ENCODE measurements around the gene MYOCD. TPM values are rescaled to one million over a fixed set of nuclear protein-coding genes. Genes with fewer than 3 reads are reported as not detected.

The MYOCD gene
- total and polyA plus RNA-seq, 4 donors = 0.05 to 0.59 (median 0.23) TPM

DNA sequence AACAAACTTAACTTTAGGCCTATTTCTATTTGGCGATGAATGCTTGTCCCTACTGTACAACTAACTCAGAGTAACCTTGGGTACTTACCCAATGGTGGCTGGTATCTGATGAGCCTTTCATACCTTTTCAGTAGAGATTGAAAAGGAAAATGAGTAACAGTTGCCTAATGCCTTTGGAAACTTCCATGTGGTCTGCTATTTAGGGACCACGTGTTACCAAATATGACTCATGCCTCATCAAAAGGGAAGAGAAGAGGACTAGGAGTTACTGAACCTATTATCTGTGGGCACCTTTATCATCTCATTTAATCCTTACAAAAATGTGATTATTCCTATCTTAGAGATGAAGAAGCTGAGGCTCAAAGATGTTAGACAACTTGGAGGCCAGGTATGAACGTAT, 8.1 kb downstream of the MYOCD start:
- TF ChIP-seq GABPA (IDR thresholded peaks at IDR 0.05 in 1 of 2, conservative IDR thresholded peaks at IDR 0.05 in 1 of 2) (no peak), EGR1 (IDR thresholded peaks at IDR 0.05; ENCODE audit: low read depth in 2 of 2) (no peak), REST (IDR thresholded peaks at IDR 0.05) (no peak), TAF1 (conservative IDR thresholded peaks at IDR 0.05) (no peak), FOXA1 (IDR thresholded peaks at IDR 0.05) (no peak), RXRA (IDR thresholded peaks at IDR 0.05) (no peak), HNF4G (IDR thresholded peaks at IDR 0.05) (no peak), JUND (IDR thresholded peaks at IDR 0.05) (no peak), FOXA2 (IDR thresholded peaks at IDR 0.05) (no peak), SP1 (IDR thresholded peaks at IDR 0.05) (no peak), NR2F2 (IDR thresholded peaks at IDR 0.05) (no peak)
- TF ChIP-seq, protein P1, sequence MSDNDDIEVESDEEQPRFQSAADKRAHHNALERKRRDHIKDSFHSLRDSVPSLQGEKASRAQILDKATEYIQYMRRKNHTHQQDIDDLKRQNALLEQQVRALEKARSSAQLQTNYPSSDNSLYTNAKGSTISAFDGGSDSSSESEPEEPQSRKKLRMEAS (IDR thresholded peaks at IDR 0.05) = no peak
- TF ChIP-seq, protein P2, sequence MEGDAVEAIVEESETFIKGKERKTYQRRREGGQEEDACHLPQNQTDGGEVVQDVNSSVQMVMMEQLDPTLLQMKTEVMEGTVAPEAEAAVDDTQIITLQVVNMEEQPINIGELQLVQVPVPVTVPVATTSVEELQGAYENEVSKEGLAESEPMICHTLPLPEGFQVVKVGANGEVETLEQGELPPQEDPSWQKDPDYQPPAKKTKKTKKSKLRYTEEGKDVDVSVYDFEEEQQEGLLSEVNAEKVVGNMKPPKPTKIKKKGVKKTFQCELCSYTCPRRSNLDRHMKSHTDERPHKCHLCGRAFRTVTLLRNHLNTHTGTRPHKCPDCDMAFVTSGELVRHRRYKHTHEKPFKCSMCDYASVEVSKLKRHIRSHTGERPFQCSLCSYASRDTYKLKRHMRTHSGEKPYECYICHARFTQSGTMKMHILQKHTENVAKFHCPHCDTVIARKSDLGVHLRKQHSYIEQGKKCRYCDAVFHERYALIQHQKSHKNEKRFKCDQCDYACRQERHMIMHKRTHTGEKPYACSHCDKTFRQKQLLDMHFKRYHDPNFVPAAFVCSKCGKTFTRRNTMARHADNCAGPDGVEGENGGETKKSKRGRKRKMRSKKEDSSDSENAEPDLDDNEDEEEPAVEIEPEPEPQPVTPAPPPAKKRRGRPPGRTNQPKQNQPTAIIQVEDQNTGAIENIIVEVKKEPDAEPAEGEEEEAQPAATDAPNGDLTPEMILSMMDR (IDR thresholded peaks at IDR 0.05; ENCODE audit: low read depth, low read length, missing input control) = no peak
- no peak for DNase-seq (ENCODE audit: low spot score)
- Histone ChIP-seq H3K4me1 (ENCODE audit: control insufficient read depth in 4 of 4, insufficient read depth in 4 of 4, low read length in 3 of 4) (no peaks in the 10 kb centered on the region), H3K9me3 (ENCODE audit: control insufficient read depth in 4 of 4, low read length in 3 of 4) (no peaks in the 10 kb centered on the region), H3K36me3 (ENCODE audit: control insufficient read depth in 4 of 4, insufficient read depth in 3 of 4, low read depth in 1 of 4, low read length in 3 of 4) (no peaks in the 10 kb centered on the region), H3K27me3 (ENCODE audit: control insufficient read depth in 4 of 4, insufficient read depth in 4 of 4, low read length in 3 of 4) (peaks cover 0 to 5% (median 2%) of the 10 kb centered on the region in 4 donors), H3K9ac (ENCODE audit: low read depth in 1 of 2, low read length in 2 of 2) (no peak overlapping the region), H3K27ac (ENCODE audit: low read depth in 1 of 2, low read length in 2 of 2) (no peak overlapping the region), H3K4me3 (ENCODE audit: low read depth in 1 of 3, low read length in 3 of 3) (no peak overlapping the region)
- WGBS = 82% methylated on average over 3 of the region's 3 CpGs

DNA sequence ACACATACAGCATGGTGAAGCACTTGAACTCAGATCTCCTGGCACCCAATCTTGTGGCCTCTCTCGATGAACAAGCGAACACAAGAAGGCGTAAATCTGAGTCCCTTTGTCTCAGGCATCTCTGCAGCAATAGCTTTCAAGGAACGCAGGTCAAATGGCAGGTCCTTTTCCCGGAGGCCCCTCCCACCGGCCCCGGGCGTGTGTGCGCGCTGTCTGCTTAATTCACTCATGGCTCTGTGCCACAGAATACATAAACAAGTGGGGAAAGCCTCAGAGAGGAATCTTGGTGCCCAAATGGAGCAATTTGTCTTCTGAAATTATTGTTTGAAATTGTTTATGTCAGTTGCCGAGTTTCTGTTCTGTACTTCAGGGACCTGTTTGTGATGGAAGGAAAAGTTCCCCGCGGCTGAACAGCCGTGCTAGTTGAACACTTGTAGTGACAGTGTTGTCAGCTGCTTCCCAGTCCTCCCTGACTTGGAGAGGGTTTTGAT, 14.8 kb downstream of the MYOCD start:
- H3K27me3 ChIP-seq (ENCODE audit: control insufficient read depth in 4 of 4, insufficient read depth in 4 of 4, low read length in 3 of 4) = no peaks in the 10 kb centered on the region
- whole genome bisulfite sequencing = 68% methylated on average over 14 of the region's 14 CpGs
- no peaks in the 10 kb centered on the region for H3K36me3 ChIP-seq (ENCODE audit: control insufficient read depth in 4 of 4, insufficient read depth in 3 of 4, low read depth in 1 of 4, low read length in 3 of 4)
- H3K27ac ChIP-seq (ENCODE audit: low read depth in 1 of 2, low read length in 2 of 2) = no peak overlapping the region
- no peaks in the 10 kb centered on the region for H3K4me1 ChIP-seq (ENCODE audit: control insufficient read depth in 4 of 4, insufficient read depth in 4 of 4, low read length in 3 of 4)
- H3K4me3 ChIP-seq (ENCODE audit: low read depth in 1 of 3, low read length in 3 of 3) = no peak overlapping the region
- H3K9ac ChIP-seq (ENCODE audit: low read depth in 1 of 2, low read length in 2 of 2) = no peak overlapping the region
- DNase-seq (ENCODE audit: low spot score) = no peak
- H3K9me3 ChIP-seq (ENCODE audit: control insufficient read depth in 4 of 4, low read length in 3 of 4) = no peaks in the 10 kb centered on the region
- TF ChIP-seq NR2F2 (IDR thresholded peaks at IDR 0.05) = no peak
- TF ChIP-seq FOXA2 (IDR thresholded peaks at IDR 0.05) = no peak
- TF ChIP-seq TAF1 (conservative IDR thresholded peaks at IDR 0.05) = no peak
- TF ChIP-seq, protein P1 (IDR thresholded peaks at IDR 0.05) = no peak
- TF ChIP-seq GABPA (IDR thresholded peaks at IDR 0.05 in 1 of 2, conservative IDR thresholded peaks at IDR 0.05 in 1 of 2) = no peak
- TF ChIP-seq YY1 (IDR thresholded peaks at IDR 0.05) = no peak
- no peak for TF ChIP-seq RAD21 (IDR thresholded peaks at IDR 0.05)
- no peak for TF ChIP-seq SP1 (IDR thresholded peaks at IDR 0.05)
- TF ChIP-seq RXRA (IDR thresholded peaks at IDR 0.05) = no peak
- TF ChIP-seq ATF3 (IDR thresholded peaks at IDR 0.05) = no peak
- TF ChIP-seq, protein P3, sequence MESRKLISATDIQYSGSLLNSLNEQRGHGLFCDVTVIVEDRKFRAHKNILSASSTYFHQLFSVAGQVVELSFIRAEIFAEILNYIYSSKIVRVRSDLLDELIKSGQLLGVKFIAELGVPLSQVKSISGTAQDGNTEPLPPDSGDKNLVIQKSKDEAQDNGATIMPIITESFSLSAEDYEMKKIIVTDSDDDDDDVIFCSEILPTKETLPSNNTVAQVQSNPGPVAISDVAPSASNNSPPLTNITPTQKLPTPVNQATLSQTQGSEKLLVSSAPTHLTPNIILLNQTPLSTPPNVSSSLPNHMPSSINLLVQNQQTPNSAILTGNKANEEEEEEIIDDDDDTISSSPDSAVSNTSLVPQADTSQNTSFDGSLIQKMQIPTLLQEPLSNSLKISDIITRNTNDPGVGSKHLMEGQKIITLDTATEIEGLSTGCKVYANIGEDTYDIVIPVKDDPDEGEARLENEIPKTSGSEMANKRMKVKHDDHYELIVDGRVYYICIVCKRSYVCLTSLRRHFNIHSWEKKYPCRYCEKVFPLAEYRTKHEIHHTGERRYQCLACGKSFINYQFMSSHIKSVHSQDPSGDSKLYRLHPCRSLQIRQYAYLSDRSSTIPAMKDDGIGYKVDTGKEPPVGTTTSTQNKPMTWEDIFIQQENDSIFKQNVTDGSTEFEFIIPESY (IDR thresholded peaks at IDR 0.05) = no peak
- TF ChIP-seq FOXA1 (IDR thresholded peaks at IDR 0.05) = no peak
- TF ChIP-seq JUND (IDR thresholded peaks at IDR 0.05) = no peak
- TF ChIP-seq REST (IDR thresholded peaks at IDR 0.05) = no peak
- TF ChIP-seq EGR1 (IDR thresholded peaks at IDR 0.05; ENCODE audit: low read depth in 2 of 2) = no peak
- no peak for TF ChIP-seq HNF4A (conservative IDR thresholded peaks at IDR 0.05)
- no peak for TF ChIP-seq HNF4G (IDR thresholded peaks at IDR 0.05)
